AG04450 (cell line): ENCODE measurements around the gene KIF26B. TPM values are rescaled to one million over a fixed set of nuclear protein-coding genes. Genes with fewer than 3 reads are reported as not detected.

Source experiments
- CTCF ChIA-PET: fragments of 300-600, 350-600 bp; formaldehyde crosslinking; extraction: SDS; loops from one replicate; lab custom pipeline; 2022; ENCODE audit warnings: antibody characterized with exemption, inconsistent platforms; lab: Charles Lee
- POLR2A ChIA-PET: fragments of 350-600 bp; formaldehyde crosslinking; extraction: SDS; loops from one replicate; lab custom pipeline; 2021; ENCODE audit warnings: antibody characterized with exemption, inconsistent platforms; lab: Yijun Ruan, JAX
- DNase-seq: peaks from one replicate; pipeline ENCODE4 v3.0.0-alpha.2; 2011; ENCODE audit warnings: low read depth, low spot score
- H3K27ac ChIP-seq: one replicate; pipeline ENCODE4 v1.5.1; 2012; ENCODE audit warnings: low read depth, low read length, control low read depth
- H3K27me3 ChIP-seq: one replicate; pipeline ENCODE4 v1.6.0; 2012; ENCODE audit warnings: low read length; ENCODE audit not compliant: control insufficient read depth, insufficient read depth
- H3K4me3 ChIP-seq: 2 replicates; pipeline ENCODE4 v1.5.1; 2011; ENCODE audit warnings: mild to moderate bottlenecking, low read depth, low read length, control low read depth
- H3K9me3 ChIP-seq: 2 replicates; pipeline ENCODE4 v1.5.1; 2012; ENCODE audit warnings: low read length; ENCODE audit not compliant: control insufficient read depth, insufficient read depth
- polyA plus RNA-seq: library from polyadenylated mRNA; depleted of rRNA; stranded (reverse); fragments of >200 nt; gene quantifications from 2 replicates; pipeline ENCODE4 v1.2.3, GENCODE V29; 2011
- TF ChIP-seq, protein P1 (sequence below): IDR thresholded peaks from 2 replicates; pipeline ENCODE4 v1.5.1; 2011; ENCODE audit warnings: low read depth, low read length, control low read depth, inconsistent platforms

KIF26B gene
- polyA plus RNA-seq, 1 experiment: 2.4 TPM

DNA sequence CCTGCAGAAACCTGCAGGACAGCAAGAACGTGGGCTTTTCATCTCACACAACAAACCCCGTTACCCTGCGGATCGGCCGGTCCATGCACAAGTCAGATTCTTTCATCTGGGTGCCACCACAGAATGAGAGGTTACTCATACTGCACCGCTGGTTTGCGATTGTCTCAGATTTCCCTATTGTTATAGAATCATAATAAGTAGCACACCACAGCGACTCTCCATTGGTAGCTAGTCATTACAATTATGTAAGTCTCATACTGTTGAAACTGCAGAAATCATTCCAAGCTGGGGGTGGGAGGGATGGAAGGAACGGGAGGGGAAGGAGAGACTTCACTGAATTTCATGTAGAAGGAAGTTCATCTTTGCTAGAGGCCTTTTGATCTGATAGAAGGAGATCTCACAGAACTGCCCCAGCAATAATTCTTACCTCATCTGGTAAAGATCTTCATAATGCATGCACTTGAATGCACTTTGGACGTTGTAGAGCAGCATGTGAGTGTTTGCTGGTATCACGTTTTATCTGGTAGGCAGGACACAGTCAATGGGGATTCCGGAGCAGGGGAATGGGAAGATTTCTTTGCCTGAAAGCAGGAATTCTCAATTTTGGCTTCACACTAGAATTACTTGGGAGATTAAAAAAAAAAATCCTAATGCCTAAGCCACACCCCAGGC lies 221.1 kb downstream of the KIF26B start:
- Histone ChIP-seq H3K4me3 (no peak overlapping the region), H3K27me3 (no peaks in the 10 kb centered on the region), H3K9me3 (peaks cover 3% of the 10 kb centered on the region), H3K27ac (no peak overlapping the region)
- ChIA-PET POLR2A (interaction anchor here (0.7 kb wide), 1 partner anchor 455 kb away, joined by 9 read pairs; no protein-coding TSS in a partner anchor), CTCF (no interaction called here)
- DNase-seq: no peak
- TF ChIP-seq, protein P1, sequence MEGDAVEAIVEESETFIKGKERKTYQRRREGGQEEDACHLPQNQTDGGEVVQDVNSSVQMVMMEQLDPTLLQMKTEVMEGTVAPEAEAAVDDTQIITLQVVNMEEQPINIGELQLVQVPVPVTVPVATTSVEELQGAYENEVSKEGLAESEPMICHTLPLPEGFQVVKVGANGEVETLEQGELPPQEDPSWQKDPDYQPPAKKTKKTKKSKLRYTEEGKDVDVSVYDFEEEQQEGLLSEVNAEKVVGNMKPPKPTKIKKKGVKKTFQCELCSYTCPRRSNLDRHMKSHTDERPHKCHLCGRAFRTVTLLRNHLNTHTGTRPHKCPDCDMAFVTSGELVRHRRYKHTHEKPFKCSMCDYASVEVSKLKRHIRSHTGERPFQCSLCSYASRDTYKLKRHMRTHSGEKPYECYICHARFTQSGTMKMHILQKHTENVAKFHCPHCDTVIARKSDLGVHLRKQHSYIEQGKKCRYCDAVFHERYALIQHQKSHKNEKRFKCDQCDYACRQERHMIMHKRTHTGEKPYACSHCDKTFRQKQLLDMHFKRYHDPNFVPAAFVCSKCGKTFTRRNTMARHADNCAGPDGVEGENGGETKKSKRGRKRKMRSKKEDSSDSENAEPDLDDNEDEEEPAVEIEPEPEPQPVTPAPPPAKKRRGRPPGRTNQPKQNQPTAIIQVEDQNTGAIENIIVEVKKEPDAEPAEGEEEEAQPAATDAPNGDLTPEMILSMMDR: no peak

DNA sequence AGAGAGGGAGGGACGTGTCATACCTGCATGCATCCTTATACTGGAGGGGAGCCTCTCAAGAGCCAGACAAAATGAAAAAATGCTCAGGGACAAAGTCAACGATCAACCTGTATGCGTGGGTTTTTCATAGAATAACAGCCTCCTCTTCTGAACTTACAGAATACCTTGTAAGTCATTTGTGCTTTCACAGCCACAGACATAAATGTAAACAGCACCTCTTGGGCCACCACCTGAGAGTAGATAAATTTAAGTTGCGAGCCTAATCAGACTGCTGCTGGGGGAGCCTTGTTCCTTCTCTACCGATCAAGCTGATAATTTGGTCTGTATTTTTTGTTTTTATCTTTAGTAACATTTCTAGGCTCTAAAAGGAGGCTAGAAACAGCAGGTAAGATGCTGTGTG lies 223.1 kb downstream of the KIF26B start:
- H3K27ac ChIP-seq: no peak overlapping the region
- H3K27me3 ChIP-seq: no peaks in the 10 kb centered on the region
- ChIA-PET POLR2A (no interaction called here), CTCF (no interaction called here)
- DNase-seq: no peak
- no peaks in the 10 kb centered on the region for H3K9me3 ChIP-seq
- TF ChIP-seq, protein P1: no peak
- H3K4me3 ChIP-seq: no peak overlapping the region

DNA sequence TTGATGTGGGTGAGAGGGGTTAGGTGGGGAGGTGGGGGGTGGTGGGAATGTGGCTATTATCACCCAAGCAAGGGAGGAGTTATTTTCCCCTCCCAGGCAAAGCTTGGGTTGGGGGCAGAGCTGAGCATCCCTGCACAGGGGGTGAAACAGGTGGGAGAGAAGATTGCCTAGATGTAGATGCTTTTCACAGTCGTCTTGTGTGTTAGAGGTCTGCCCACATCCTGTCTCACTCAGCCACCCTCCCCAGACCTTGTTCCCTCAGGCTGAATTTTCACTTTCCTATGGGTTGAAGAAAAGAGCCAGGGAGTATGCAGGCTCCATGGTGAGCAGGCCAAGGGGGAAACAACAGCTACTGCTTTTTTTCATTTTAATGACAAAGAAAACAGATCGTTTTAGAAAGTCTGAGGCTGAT lies 223.5 kb downstream of the KIF26B start:
- CTCF ChIA-PET: no interaction called here
- no peak for DNase-seq
- POLR2A ChIA-PET: no interaction called here
- TF ChIP-seq, protein P1: no peak
- Histone ChIP-seq H3K9me3 (no peaks in the 10 kb centered on the region), H3K27ac (no peak overlapping the region), H3K27me3 (no peaks in the 10 kb centered on the region), H3K4me3 (no peak overlapping the region)

DNA sequence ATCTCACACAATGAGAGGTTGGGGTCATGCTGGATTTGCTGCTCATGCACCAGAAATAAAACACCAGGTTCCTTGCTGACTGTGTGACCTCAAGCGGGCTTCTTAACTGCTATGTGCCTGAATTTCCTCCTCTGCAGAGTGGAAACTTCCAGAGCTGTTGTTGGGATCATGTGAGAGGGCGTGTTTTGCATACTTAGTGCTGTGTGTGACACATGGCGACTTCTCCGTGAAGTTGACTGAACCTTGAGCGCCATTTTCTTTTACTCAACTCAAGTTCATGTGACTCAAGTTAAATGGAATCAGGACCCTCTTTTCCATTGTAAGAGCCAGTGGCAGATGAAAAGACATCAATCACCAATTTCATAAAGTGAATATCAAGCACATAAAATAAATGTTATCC lies 224.0 kb downstream of the KIF26B start:
- TF ChIP-seq, protein P1: no peak
- H3K27ac ChIP-seq: no peak overlapping the region
- POLR2A ChIA-PET: no interaction called here
- H3K27me3 ChIP-seq: no peaks in the 10 kb centered on the region
- H3K9me3 ChIP-seq: no peaks in the 10 kb centered on the region
- H3K4me3 ChIP-seq: no peak overlapping the region
- CTCF ChIA-PET: no interaction called here
- no peak for DNase-seq

DNA sequence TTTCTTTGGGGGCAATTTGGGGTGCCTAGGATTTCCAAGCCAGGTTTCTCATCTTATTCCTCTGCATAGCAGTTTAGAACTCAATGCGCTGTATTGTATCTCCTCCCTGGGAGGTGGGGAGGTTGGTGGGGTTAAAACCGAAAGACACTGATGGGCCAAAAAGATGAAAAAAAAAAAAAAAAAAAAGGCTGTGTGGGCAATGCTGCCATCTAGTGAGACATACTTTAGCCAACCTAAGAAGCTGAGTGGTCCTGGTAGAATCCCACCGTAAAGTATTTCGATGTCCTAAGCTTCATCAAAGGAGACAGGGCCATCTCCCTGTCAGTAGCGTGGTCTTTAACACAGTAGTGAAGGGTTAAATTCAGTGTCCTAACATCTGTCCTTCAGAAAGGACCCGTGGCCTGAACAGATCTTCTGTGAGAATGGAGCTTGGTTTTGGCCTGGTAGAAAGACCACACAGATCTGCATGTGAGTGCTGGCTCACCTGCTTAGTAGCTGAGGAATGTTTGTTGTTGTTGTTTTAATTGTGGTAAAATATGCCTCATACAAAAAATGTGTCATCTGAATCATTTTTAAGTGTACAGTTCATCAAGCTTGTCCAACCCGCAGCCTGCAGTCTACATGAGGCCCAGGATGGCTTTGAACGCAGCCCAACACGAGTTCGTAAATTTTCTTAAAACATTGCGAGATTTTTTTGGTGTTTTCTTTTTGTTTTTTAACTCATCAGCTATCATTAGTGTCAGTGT lies 226.2 kb downstream of the KIF26B start:
- Histone ChIP-seq H3K9me3 (no peaks in the 10 kb centered on the region), H3K27me3 (no peaks in the 10 kb centered on the region), H3K27ac (no peak overlapping the region), H3K4me3 (no peak overlapping the region)
- DNase-seq: no peak
- ChIA-PET POLR2A (interaction anchor here (0.7 kb wide), 1 partner anchor 718 kb away, joined by 4 read pairs; no protein-coding TSS in a partner anchor), CTCF (interaction anchor here (0.6 to 1.2 kb wide), 17 partner anchors 9 to 630 kb away, joined by 3 to 14 read pairs (median 4); no protein-coding TSS in a partner anchor)
- TF ChIP-seq, protein P1: peak; percentile 51
